Motor neuron (in vitro differentiated cells): Measurements from ENCODE around the gene ABHD12B. TPM values are rescaled to one million over a fixed set of nuclear protein-coding genes. Genes with fewer than 3 reads are reported as not detected.

Experiments used
- ATAC-seq, 8 experiments: fragments of 200-7000 bp; cut with Tn5 transposase; replicated peaks in 6 of 8; 2 replicates each; pipeline ENCODE4 v1.8.0; 2021; ENCODE audit warnings: mild to moderate bottlenecking in 8 of 8, moderate library complexity in 8 of 8
- H3K27ac ChIP-seq, 2 donors: fragments of 250-450 bp; sonication (Bioruptor Pico); 2 replicates each; pipeline ENCODE4 v1.9.0; 2021; ENCODE audit warnings: antibody characterized with exemption in 2 of 2, mild to moderate bottlenecking in 2 of 2, moderate library complexity in 1 of 2
- H3K4me1 ChIP-seq, 2 donors: fragments of 250-450 bp; sonication (Bioruptor Pico); replicated peaks in 1 of 2; 2 replicates each; pipeline ENCODE4 v1.6.1; 2021; ENCODE audit warnings: antibody characterized with exemption in 2 of 2, mild to moderate bottlenecking in 2 of 2, moderate library complexity in 1 of 2
- H3K4me3 ChIP-seq, 5 donors: fragments of 250-450 bp; sonication (Bioruptor Pico); 2 replicates each; pipeline ENCODE4 v1.9.0; 2021; ENCODE audit warnings: antibody characterized with exemption in 5 of 5, mild to moderate bottlenecking in 5 of 5, moderate library complexity in 4 of 5
- WGBS, 10 experiments: fragments of 450-650 bp; shearing (Covaris generic); methylation state at CpG; one replicate each; pipeline ENCODE4 v1.0.0; 2022; 5-methylcytosine and 5-hydroxymethylcytosine counted together
- in situ Hi-C, 9 experiments: fragments of 400-800 bp; cut with MboI; loops; one replicate each; pipeline ENCODE4 v1.15.0; 2021; ENCODE audit warnings: low sequenced_read_pairs in 9 of 9, low pct_unique_long_range_greater_than_20kb in 2 of 9; ENCODE audit not compliant: unreplicated experiment in 9 of 9
- total RNA-seq, 8 experiments: library from RNA; unstranded; fragments of 300-600 nt; gene quantifications; 2 replicates each; pipeline versions ENCODE4 v1.2.3 to v1.2.4, GENCODE V29; 2022

The ABHD12B gene
- total RNA-seq, 8 experiments from 2014 or later = 0.36 to 3.6 (median 0.80) TPM; not detected in 2

GRCh38 chr14:50846226-50846880 lies 25.5 kb upstream of the ABHD12B start:
- in situ Hi-C loops = no loop called here
- WGBS, 10 experiments = 12 to 100% (median 86%) methylated on average over 2 to 7 of the region's 8 CpGs
- ATAC-seq = peak in 3 of 8 experiments; percentile 54 to 99 (median 97)
- Histone ChIP-seq H3K4me3 (no peak overlapping the region), H3K27ac (no peak overlapping the region), H3K4me1 (no peaks in the 10 kb centered on the region)

GRCh38 chr14:50853891-50854290 lies 18.0 kb upstream of the ABHD12B start:
- H3K4me1 ChIP-seq = no peaks in the 10 kb centered on the region
- no peak overlapping the region for H3K27ac ChIP-seq
- H3K4me3 ChIP-seq = no peak overlapping the region
- no peak for ATAC-seq
- in situ Hi-C loops = no loop called here

GRCh38 chr14:50854521-50854920 lies 17.3 kb upstream of the ABHD12B start:
- in situ Hi-C loops = no loop called here
- Histone ChIP-seq H3K27ac (no peak overlapping the region), H3K4me1 (peaks cover 3 to 6% of the 10 kb centered on the region in 2 donors), H3K4me3 (no peak overlapping the region)
- ATAC-seq = no peak
- 78 to 100% (median 100%) methylated on average over 1 to 4 of the region's 5 CpGs; no CpG with 5 or more reads in 3 of the 10 experiments for WGBS, 10 experiments

GRCh38 chr14:50855558-50855957 lies 16.3 kb upstream of the ABHD12B start:
- in situ Hi-C loops = no loop called here
- Histone ChIP-seq H3K4me1 (peaks cover 11 to 13% of the 10 kb centered on the region in 2 donors), H3K27ac (no peak overlapping the region), H3K4me3 (no peak overlapping the region)
- WGBS, 10 experiments = 0 to 100% (median 60%) methylated on average over 1 of the region's 1 CpG; no CpG with 5 or more reads in 3 of the 10 experiments
- ATAC-seq = peak in 2 of 8 experiments; percentile 6 to 20

- H3K4me1 ChIP-seq = peaks cover 19 to 20% of the 10 kb centered on the region in 2 donors
- no peak overlapping the region for H3K27ac ChIP-seq
- H3K4me3 ChIP-seq = no peak overlapping the region
- WGBS, 10 experiments = 20 to 100% (median 78%) methylated on average over 1 to 4 of the region's 5 CpGs; no CpG with 5 or more reads in 2 of the 10 experiments
- in situ Hi-C loops = no loop called here
- ATAC-seq = no peak
Measured at GRCh38 chr14:50856660-50857059, 15.2 kb upstream of the ABHD12B start.

- peaks cover 27 to 28% of the 10 kb centered on the region in 2 donors for H3K4me1 ChIP-seq
- in situ Hi-C loops = no loop called here
- WGBS, 10 experiments = 0 to 14% methylated on average over 1 of the region's 1 CpG; no CpG with 5 or more reads in 8 of the 10 experiments
- H3K27ac ChIP-seq = peak overlapping the region; percentile 75 to 76
- ATAC-seq = peak in 1 of 8 experiments; percentile 30
- peak overlapping the region in 3 of 5 donors; percentile 18 to 40 (median 31) for H3K4me3 ChIP-seq
Measured at GRCh38 chr14:50859296-50859624, 12.6 kb upstream of the ABHD12B start.

- in situ Hi-C loops = no loop called here
- 0 to 20% (median 0%) methylated on average over 1 to 4 of the region's 6 CpGs; no CpG with 5 or more reads in 1 of the 10 experiments for whole genome bisulfite sequencing, 10 experiments
- Histone ChIP-seq H3K27ac (peak overlapping the region in 1 of 2 donors; percentile 76), H3K4me3 (peak overlapping the region; percentile 7 to 40 (median 18)), H3K4me1 (peaks cover 27 to 28% of the 10 kb centered on the region in 2 donors)
- ATAC-seq = peak in 6 of 8 experiments; percentile 16 to 63 (median 39)
Measured at GRCh38 chr14:50860478-50861086, 11.3 kb upstream of the ABHD12B start.

GRCh38 chr14:50862036-50862570 lies 9.8 kb upstream of the ABHD12B start:
- Histone ChIP-seq H3K4me3 (no peak overlapping the region), H3K27ac (no peak overlapping the region), H3K4me1 (peaks cover 27 to 28% of the 10 kb centered on the region in 2 donors)
- in situ Hi-C loops = no loop called here
- ATAC-seq = peak in 5 of 8 experiments; percentile 2 to 24 (median 16)
- 0 to 90% (median 53%) methylated on average over 1 to 4 of the region's 4 CpGs; no CpG with 5 or more reads in 2 of the 10 experiments for WGBS, 10 experiments

GRCh38 chr14:50864237-50864636 lies 7.6 kb upstream of the ABHD12B start:
- Histone ChIP-seq H3K4me3 (no peak overlapping the region), H3K4me1 (peaks cover 23 to 25% of the 10 kb centered on the region in 2 donors), H3K27ac (no peak overlapping the region)
- ATAC-seq = no peak
- in situ Hi-C loops = no loop called here

- ATAC-seq = no peak
- H3K4me1 ChIP-seq = peaks cover 18 to 21% of the 10 kb centered on the region in 2 donors
- 36 to 100% (median 87%) methylated on average over 1 to 5 of the region's 5 CpGs for WGBS, 10 experiments
- no peak overlapping the region for H3K27ac ChIP-seq
- in situ Hi-C loops = no loop called here
- no peak overlapping the region for H3K4me3 ChIP-seq
Measured at GRCh38 chr14:50864946-50865345, 6.9 kb upstream of the ABHD12B start.

- in situ Hi-C loops = no loop called here
- no peak overlapping the region for H3K27ac ChIP-seq
- no peak for ATAC-seq
- WGBS, 10 experiments = 37 to 100% (median 82%) methylated on average over 2 to 11 of the region's 11 CpGs
- H3K4me1 ChIP-seq = peaks cover 13 to 16% of the 10 kb centered on the region in 2 donors
- H3K4me3 ChIP-seq = no peak overlapping the region
Measured at GRCh38 chr14:50865391-50866076, 6.3 kb upstream of the ABHD12B start.

GRCh38 chr14:50871228-50871627 lies 625 bp upstream of the ABHD12B start:
- H3K27ac ChIP-seq = no peak overlapping the region
- in situ Hi-C loops = no loop called here
- 71 to 100% (median 83%) methylated on average over 1 to 2 of the region's 5 CpGs; no CpG with 5 or more reads in 2 of the 10 experiments for WGBS, 10 experiments
- H3K4me1 ChIP-seq = peaks cover 14% of the 10 kb centered on the region in 2 donors
- no peak overlapping the region for H3K4me3 ChIP-seq
- no peak for ATAC-seq

- H3K4me3 ChIP-seq = no peak overlapping the region
- H3K27ac ChIP-seq = no peak overlapping the region
- in situ Hi-C loops = no loop called here
- WGBS, 10 experiments = 17 to 100% (median 54%) methylated on average over 1 to 2 of the region's 2 CpGs
- ATAC-seq = peak in 5 of 8 experiments; percentile 17 to 89 (median 62)
- H3K4me1 ChIP-seq = peaks cover 14% of the 10 kb centered on the region in 2 donors
Measured at GRCh38 chr14:50874757-50875156, 2.9 kb downstream of the ABHD12B start.
